ENCODE results near the gene CPA4.
"Not testable (repeated sequence)": the region's sequence is repeated elsewhere in the genome, so short reads cannot be mapped to it uniquely, and the experiment has no call there.

The CPA4 gene

DNA sequence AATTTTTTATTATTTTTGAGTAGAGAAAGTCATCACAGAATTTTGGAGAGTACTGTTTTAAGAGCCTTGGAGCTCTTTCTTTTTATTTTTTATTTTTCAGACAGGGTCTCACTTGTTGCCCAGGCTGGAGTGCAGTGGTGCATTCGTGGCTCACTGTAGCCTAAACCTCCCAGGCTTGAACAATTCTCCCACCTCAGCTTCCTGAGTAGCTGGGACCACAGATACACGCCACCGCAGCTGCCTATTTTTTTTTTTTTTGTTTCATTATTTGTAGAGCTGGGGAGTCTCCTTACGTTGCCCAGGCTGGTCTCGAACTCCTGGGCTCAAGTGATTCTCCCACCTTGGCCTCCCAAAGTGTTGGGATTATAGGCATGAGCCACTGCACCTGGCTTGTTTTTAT, 10.6 kb downstream of the CPA4 start:
- DNase-seq, result no peak

DNA sequence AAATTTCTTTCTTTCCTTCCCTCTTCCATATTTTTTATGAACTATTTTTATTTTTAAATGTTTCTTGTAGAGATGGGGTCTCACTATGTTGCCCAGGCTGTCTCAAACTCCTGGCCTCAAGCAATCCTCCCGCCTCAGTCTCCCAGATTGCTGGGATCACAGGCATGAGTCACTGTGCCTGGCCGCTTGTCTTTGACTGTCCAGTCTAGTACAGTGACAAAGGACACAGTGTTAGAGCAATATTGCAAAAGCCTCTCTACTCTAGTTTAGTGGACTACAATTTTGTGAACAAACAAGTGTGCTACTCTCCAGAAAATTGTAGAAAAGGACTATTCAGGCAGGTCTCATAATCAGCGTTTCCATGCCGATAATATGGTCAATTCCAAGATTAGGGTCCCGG, 11.0 kb downstream of the CPA4 start:
- DNase-seq, result no peak

DNA sequence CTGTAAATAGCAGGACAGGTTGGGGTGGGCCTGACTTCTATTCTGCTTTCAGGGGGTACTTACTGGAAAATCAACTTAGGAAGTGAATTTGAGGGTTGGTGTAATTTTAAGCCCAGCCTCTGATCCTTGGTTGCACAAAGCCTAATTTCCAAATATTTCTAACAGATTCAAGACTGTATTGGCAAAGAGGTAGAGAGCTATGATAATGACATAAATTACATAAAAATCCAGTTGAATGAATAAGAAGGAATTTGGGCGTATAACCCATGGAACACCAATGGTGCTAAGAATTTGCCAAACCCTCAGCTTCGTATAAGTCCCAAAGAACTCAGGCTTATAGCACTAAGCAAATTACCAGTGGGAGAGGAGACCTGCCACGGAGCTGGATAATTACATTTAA, 11.9 kb downstream of the CPA4 start:
- DNase-seq, result no peak

DNA sequence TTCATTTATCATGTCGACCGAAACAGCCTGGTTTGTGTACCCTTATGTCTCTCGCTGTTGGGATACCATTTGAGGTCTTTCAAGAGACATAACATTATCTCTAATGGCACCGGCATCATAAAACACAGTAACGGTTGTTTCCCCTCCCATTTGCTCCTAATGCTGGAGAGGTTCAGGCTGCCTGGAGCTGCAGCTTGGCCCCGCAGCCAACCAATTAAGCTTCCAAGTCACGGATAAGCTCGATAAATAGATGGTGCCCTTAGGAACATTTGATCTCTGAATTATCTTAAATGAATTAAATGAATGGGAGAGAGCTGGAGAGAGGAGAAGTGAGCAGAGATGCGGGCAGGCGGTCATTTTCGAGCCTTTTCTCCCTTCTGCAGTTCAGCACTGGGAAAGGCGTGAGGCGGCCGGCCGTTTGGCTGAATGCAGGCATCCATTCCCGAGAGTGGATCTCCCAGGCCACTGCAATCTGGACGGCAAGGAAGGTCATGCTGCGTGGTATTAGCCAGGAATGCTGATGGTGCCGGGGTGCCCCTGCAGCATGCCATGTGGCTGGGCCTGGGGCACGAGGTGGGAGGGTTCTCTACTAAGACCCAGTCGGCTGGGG, 12.6 kb downstream of the CPA4 start:
- DNase-seq, result no peak

DNA sequence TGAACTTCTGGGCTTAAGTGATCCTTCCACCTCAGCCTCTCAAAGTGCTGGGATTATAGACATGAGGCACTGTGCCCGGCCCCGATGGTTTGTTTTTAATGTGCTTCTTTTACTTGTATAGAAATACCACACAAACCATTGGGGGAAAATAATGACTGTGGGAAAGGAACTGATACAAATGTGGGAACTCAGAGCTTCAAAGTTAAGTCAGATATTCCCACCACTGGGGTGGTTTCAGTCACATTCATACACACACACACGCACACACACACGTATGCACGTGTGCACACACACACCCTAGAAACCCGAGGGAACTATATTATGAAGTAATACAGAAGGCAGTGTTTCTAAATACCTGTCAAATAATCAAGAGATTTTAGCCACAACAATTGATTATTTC, 17.0 kb downstream of the CPA4 start:
- DNase-seq, result no peak

DNA sequence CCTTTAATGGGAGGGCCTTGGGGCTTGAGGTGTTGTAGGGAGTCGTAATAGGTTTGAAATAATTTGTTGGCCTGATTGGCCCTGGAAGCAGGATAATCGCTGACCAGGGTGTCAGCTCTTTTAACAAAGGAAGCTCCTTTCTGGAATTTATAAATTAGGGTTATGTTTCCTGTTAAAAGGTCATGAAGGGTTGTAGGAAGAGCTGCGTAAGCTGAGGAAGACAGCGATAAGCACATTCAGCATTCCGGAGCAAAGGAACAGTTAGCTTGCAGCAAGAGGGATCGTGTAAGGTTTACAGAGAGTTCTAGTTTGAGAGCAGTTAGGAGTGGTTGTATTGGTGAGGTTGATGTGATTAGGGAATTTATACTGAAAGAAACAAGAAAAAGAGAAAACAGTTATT, 21.3 kb downstream of the CPA4 start:
- no peak for DNase-seq

DNA sequence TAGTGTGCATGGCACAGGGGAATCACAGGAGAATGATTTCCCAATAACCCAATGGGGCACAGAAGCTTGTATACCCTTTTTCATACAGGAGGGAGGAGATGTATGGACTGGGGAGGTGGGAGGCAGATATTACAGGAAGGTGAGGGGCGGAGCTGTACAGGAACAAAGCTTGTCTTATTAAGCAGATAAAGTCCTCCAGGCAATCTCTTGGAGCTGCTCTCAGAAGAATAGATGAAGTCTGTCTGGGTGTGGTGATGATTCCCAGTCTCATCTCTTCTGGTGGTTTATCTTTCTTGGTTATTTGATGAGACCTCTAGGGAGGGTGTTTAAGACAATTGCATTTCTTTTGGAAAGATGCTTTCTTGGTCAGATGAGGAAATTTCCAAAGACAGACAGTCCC, 26.6 kb downstream of the CPA4 start:
- DNase-seq, result no peak

DNA sequence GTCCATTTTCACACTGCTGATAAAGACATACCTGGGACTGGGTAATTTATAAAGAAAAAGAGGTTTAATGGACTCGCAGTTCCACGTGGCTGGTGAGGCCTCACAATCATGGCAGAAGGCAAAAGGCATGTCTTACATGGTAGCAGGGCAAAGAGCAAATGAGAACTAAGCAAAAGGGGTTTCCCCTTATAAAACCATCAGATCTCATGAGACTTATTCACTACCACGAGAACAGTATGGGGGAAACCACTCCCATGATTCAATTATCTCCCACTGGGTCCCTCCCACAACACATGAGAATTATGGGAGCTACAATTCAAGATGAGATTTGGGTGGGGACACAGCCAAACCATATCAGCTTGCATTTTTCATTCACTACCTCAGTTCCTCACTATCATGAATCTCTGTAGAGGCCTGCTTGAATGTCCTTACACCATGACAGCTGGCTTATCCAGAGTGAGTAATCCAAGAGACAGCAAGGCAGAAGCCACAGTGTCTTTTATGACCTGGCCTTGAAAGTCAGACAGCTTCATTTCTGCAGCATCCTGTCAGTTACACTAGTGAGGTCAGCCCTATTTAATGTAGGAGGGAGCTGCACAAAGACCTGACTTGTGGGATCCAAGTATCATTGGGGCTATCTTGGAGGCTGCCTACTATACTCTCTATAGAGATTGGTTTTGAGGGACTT, 28.7 kb downstream of the CPA4 start:
- not testable (repeated sequence) for DNase-seq

DNA sequence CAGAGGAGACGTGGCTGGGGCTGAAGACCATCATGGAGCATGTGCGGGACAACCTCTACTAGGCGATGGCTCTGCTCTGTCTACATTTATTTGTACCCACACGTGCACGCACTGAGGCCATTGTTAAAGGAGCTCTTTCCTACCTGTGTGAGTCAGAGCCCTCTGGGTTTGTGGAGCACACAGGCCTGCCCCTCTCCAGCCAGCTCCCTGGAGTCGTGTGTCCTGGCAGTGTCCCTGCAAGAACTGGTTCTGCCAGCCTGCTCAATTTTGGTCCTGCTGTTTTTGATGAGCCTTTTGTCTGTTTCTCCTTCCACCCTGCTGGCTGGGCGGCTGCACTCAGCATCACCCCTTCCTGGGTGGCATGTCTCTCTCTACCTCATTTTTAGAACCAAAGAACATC, 29.7 kb downstream of the CPA4 start:
- DNase-seq, result no peak

DNA sequence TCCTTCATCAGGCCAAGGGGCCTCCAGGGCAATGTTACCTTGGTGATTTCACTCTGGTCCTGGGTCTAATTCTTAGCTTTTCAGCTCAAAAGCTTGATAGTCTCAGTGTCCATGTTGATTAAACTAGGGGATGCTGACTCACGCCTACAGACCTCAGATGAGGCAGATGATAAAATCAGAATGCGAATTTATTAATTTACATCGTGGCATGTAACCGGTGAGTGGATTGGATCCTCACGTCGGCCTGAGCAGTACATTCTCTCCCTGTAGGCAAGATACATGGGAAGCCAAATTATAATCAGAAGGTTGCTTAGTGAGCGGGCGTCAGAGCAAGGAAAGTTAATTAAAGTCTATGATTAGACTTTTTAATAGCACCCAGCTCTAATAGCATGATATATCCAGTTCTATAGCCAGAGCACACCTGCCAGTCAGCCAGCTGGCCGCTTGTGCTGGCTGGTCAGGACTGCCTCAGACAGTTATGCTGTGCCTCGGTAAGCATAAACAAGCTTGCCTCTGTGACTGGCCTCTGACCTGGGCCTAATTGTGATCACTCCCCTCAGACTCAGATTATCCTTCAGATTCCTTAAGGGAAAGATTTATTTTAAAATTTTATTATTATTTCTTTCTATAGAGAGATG, 31.5 kb downstream of the CPA4 start:
- no peak for DNase-seq

DNA sequence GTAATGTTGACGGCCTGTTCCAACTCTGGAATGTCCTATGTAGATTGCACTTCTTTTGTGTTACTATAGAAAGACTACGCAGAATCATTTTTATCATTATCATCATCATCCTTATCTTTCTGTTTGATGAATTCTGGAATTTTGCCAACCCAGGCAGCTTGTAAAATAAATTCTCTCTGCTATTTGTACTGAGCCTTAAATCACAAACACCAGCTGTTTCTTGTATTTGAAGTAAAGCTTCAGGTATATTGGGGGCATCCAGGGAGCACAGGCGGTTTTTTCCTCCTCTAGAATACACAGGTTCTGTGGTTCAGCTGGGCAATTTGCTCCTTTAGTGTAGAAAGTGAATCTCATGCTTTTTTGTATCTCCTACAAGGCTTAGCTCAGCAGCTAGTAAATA, 36.7 kb downstream of the CPA4 start:
- no peak for DNase-seq

DNA sequence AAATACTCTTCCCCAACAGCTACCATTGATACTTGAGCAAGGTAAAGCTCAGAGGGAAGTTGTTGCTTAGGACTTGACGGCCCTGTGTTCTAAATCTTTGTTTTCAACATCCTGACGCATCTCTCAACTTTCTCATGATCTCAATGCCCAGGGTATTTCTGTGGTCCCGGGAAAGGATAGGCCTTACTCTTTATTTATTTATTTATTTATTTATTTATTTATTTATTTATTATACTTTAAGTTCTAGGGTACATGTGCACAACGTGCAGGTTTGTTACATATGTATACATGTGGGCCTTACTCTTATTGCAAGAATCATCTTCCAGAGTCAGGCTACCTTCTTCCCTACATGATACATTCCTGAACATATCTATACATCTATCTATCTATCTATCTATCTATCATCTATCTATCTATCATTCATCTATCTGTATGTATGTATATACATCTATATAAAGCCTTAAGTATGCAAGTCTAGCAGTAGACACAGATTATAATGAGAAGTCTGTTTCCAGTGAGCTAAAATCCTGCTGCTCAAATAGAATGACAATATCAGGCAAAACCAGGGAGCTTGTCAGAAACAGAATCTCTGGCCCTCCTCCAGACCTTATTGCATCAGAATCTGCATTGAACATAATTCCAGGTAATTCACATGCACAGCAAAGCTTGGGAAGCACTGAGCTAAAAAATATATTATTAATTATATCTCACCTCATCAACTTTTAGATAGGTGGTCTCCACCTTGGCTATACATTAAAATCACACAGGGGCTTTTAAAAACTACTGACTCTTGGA, 39.5 kb downstream of the CPA4 start:
- no peak for DNase-seq

DNA sequence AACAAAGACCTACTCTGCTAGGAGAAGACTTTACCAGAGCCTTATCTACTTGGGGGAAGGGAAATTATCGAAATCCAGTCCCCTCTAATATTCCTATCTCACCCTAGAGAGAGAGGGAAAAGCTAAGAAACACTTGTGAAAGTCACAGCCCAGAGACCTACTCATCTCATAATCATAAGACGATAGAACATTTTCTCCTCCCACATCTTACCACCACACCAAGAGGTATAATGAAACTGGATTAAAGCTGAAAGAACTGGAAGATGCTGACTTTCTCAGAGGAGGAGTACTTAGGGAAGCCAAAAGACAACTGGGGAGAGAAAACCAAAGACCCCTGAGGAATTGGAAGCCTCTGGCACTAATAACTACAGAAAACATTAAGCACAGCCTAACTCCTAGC, 40.9 kb downstream of the CPA4 start:
- no peak for DNase-seq

DNA sequence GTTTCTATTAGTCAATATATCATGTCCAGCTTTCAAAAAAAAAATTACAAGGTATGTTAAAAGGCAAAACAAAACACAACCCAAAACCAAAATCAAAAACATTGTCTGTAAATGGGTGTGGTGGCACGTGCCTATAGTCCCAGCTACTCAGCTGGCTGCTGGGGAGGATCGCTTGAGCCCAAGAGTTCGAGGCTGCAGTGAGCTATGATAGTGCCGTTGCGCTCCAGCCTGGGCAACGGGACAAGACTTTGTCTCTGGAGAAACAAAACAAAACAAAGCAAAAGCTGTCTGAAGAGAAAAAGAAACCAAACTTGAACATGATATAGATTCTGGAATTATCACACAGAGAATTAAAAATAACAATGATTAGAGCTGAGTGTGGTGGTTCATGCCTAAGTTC, 41.3 kb downstream of the CPA4 start:
- peak; percentile 73 for DNase-seq

DNA sequence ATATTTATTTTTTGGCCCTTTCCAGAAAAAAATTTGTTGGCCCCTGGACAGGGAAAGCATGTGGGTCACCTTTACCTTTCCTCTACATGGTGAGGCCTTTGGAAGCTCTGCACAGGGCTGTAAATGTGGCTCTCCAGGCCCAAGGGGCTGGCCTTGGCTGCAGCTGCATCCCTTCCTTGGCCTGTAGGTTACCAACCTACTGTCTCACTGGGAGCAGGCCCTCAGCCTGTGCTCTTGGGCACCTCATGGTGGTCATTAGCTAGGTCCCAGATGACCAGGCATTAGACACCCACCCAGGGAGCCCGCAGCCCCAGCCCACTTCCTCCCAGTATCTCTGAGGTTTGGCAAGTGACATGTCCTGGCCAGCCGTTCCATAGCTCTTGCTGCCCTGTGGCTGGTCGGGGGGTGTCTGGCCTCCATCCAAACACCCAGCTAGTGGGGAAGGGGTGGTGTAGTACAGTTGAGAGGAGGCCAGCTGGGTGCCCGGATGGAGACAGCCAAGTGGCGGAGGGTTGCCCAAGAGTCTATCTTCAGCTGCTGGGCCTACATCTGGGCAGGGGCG, 44.5 kb downstream of the CPA4 start:
- DNase-seq, result no peak

DNA sequence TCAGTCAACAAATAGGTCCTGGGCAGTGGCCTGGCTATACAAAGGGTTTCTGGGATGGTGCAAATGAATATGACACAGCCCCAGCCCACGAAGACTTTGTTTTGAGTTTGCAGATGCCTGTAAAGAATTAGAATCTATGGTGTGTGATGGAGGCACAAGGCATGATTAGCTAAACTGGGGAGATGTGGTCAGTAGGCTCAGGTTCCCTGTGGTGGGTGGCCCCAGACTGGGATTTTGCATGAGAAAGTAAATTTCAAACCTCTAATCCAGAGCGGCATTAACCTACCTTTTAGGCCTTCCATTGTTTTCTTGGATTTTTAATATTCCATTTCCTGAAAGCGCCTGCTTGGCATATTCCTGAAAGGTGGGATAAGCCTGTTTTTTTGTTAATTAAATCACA, 45.3 kb downstream of the CPA4 start:
- no peak for DNase-seq

DNA sequence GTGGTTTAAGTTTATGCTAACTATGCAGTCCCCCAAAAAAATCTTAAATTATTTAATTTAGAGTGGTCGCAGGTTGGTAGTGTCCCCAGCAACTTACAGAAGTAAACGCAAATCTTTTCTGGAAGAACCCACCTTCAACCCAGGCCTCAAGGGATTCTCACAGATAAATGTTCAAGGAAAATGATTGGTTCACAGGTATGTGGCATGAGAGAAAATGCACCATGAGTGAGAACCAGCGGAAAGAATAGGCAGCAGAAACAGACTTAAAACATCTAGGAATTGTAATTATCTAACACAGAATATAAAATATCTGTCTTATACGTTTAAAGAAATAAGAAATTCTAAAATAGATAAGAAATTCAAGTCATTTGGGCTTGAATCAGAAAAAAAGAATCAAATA, 48.9 kb downstream of the CPA4 start:
- DNase-seq, result no peak

DNA sequence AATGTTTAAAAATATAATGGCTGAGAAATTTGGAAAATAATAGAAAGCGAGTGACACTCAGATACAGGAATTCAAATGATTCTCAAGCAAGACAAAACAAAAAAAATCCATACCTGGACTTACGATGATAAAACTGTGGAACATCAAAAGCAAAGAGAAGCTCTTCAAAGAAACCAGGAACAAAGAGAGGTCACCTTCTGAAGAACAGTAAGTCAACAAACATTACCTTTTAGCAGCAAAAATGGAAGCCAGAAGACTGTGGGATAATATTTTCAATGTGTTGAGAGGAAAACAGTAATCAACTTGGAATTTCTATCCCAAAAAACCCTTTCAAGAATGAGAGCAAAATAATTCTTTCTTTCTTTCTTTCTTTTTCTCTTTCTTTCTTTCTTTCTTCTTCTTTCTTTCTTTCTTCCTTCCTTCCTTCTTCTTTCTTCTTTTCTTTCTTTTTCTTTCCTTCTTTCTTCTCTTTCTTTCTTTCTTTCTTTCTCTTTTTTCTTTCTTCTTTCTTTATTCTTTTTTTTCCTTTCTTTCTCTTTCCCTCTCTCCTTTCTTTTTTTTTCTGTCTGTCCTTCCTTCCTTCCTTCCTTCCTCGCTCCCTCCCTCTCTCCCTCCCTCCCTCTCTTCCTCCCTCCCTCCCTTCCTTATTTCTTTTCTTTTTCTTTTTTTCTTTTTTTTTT, 49.9 kb downstream of the CPA4 start:
- no peak for DNase-seq

DNA sequence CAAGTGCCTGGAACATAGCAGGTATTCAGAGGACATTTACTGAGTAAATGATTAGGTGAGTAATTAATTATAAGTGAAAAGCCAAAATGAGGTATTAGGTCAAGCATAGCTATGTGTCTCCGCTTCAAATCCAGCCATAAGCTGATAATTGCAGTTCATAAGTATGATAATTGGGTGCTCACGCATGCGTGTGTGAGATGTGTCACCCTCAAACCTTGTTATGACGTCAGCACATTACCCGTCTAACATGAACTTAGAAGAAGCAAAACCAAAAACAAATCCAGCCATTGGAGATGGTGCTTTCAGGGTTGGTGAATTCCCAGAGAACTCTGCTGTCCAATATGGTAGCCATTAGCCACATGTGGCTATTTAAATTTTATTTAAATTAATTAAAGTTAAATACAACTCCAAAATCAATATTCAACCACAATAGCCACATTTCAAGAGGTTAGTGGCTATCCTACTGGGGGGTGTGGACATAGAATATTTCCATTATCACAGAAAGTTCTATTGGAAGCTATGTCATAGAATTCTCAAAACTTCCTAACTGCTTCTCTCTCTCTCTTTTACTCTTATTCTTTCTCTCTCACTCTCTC, 51.4 kb downstream of the CPA4 start, which contains the start of gene CPA5:
TSS of gene CPA5 (plus strand) at position 546 of the 596 bp plus-strand sequence. CDS start 1,670 bp downstream, outside the sequence.
- no peak for DNase-seq

DNA sequence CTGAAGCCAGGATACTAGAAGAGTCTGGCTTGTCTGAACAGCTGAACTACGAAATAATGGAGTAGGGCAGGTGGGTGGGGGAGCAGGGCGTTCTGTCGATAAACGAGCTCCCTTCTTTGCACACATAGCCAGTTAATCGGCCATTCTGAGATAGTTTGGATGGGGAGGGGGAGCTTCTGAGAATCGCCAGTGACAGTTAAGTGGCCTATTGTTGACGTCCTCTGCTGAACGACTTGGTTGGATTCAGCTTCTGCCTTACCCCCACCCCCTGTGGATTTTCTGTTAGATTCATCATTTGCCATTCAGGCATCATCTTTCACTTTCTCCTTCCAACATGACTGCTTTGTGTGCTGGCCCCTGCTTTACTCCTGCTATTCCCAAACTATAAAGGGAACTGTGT, 52.2 kb downstream of the CPA4 start:
- peak; percentile 67 for DNase-seq

DNA sequence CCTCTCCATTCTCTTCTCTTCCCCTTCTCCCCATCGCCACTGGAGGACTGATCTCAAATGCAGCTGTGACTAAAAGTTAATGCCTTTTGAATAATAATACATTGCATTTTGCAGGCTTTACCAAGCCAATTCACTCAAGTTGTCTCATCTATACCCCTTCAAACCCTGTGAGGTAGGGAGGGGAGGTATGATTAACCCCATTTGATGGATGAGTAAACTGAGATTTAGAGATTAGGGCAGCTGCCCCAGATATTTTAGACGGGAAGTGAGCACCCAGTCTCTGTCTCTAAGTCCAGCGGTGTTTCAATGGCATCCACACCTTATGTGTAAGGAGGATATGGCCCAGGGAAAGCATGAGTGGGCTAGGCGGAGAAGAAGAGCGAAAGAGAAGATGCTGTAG, 52.8 kb downstream of the CPA4 start:
- no peak for DNase-seq

DNA sequence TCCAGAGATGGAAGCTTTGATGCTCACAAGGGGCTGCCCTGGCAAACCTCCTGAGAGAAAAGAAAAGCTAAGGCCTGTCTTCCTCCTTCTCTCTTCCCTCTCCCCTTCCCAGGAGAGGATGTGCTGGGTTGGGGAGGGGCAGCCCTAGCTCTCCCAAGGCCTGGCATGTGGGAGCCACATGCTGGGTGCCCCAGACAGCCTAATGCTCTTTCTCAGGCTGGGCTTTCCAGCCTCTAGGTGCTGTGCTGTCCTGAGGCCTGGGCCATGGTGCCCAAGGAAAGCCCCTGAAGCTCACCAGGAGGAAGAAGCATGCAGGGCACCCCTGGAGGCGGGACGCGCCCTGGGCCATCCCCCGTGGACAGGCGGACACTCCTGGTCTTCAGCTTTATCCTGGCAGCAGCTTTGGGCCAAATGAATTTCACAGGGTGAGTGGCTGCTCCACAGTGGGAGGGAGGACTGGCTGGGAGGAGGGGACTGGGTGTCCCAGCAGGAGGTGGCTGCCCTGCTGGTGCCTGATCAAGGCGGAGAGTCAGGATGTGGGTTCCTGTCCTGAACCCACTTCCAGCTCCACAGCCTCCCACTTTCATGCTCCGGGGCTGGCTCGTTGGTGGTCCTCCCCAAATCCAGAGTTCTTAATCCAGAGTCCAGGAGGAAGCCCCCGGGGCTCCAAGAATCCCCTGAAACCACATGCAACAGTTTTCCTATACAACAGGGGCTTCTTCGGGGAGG, 53.4 kb downstream of the CPA4 start:
- peak; percentile 34 for DNase-seq
